Amniotic epithelial cell (primary cell): Measurements from ENCODE around the gene KLHL33.
"Not testable (repeated sequence)": the region's sequence is repeated elsewhere in the genome, so short reads cannot be mapped to it uniquely, and the experiment has no call there.

Source experiments
- DNase-seq: peaks from one replicate; pipeline ENCODE4 v3.0.0-alpha.2; 2010; ENCODE audit warnings: low read depth

Gene KLHL33

GRCh38 chr14:20454516-20455354 is 18.8 kb upstream of the KLHL33 start, which contains the start of the genes APEX1 and OSGEP:
Gene APEX1, plus strand, starts transcription at chr14:20455226. Its CDS starts 420 bp downstream, at chr14:20455646.
Gene OSGEP, minus strand, starts transcription at chr14:20454812. Its CDS starts 129 bp downstream, at chr14:20454683.
- peak; percentile 98 for DNase-seq

GRCh38 chr14:20452831-20453230 is 16.9 kb upstream of the KLHL33 start:
- not testable (repeated sequence) for DNase-seq

- no peak for DNase-seq
Observed at GRCh38 chr14:20446889-20447288, 10.9 kb upstream of the KLHL33 start.

- not testable (repeated sequence) for DNase-seq
Observed at GRCh38 chr14:20443650-20444049, 7.7 kb upstream of the KLHL33 start.

- DNase-seq, result no peak
Observed at GRCh38 chr14:20441461-20441860, 5.5 kb upstream of the KLHL33 start.

DNA sequence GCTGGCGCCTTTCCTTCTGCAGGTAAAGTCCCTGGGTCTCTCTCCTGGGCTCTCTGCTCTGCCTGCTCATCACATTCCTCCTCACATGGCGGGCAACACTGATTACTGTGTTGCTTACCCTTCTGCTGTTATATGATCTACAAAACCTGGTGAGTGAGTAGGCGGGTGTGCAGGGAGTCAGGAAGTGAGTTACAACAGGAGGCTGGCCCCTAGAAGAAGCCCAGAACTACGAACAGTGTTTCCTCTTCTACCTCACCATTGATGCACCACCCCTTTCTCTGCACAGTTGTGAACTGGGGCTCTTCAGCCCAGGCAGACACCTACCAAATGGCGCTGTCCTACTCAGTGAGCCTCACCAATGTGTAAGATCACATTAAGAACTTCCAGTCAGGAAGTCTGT is 4.9 kb upstream of the KLHL33 start:
- DNase-seq, result no peak

DNA sequence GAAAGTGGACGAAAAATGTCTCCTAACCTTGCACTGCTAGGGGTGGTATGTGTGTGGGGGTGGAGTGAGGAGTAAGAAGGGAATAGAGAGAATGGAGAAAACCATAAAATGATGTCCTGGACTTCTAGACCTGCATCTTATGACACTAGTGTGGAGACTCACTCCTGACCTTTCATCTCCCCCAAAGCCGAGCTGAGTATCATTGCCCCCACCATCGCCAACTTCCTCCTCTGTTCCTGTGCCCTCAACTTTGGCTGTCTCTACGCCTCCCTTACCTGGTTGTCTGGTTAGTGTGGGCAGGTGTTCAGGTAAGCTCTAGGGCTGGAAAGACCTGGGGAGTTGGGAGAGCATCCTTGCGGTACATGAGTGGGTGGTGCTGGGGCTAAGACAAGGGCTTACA is 4.5 kb upstream of the KLHL33 start:
- DNase-seq, result no peak

GRCh38 chr14:20438664-20439063 is 2.7 kb upstream of the KLHL33 start:
- no peak for DNase-seq

- peak; percentile 69 for DNase-seq
Observed at GRCh38 chr14:20436363-20436755, 393 bp upstream of the KLHL33 start.

- DNase-seq, result no peak
Observed at GRCh38 chr14:20434701-20435581, 1.0 kb downstream of the KLHL33 start.

- no peak for DNase-seq
Observed at GRCh38 chr14:20429801-20430669, 5.9 kb downstream of the KLHL33 start.

DNA sequence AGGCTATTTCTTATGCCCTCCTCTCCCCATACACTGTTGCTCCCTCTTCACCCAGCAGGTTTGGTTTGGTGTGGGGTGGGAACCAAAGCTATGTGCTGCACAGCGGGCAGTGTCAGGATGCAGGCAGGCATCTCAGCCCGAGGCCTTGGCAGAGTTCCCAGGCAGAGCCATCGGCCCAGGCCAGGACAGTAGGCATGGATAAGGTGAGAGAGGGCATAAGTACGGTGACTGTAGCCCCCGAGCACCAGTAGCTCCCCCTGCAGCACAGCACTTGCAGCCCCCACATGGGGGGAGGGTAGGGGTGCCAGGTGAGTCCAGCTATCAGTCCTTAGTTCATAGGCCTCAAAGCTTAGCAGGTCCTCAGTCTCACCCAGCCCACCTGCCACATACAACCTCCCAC is 7.2 kb downstream of the KLHL33 start:
- DNase-seq, result no peak

- DNase-seq, result no peak
Observed at GRCh38 chr14:20428010-20428365, 8.0 kb downstream of the KLHL33 start.

GRCh38 chr14:20427231-20428009 is 8.5 kb downstream of the KLHL33 start:
- peak; percentile 53 for DNase-seq

DNA sequence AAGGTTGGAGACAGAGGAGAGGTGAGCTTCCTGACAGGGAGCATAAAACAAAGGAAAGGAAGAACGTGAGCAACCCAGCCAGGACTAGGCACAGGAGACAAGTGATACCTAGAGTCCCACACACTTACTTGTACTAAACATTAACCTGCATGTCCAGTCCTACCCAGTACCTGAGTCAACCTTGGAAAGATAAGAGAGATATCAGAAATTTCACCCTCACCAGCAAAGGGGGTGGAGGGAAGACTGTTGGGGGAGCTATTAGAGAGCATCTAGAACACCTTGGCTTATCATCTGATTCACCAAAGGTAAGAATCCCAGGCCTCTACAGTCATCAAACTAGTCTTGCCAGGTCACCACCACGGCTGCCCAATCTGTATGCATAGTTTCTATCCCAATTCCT is 11.1 kb downstream of the KLHL33 start:
- no peak for DNase-seq

GRCh38 chr14:20422886-20423285 is 13.1 kb downstream of the KLHL33 start:
- no peak for DNase-seq

- DNase-seq, result no peak
Observed at GRCh38 chr14:20421267-20421666, 14.7 kb downstream of the KLHL33 start.

GRCh38 chr14:20419419-20419818 is 16.5 kb downstream of the KLHL33 start:
- no peak for DNase-seq

DNA sequence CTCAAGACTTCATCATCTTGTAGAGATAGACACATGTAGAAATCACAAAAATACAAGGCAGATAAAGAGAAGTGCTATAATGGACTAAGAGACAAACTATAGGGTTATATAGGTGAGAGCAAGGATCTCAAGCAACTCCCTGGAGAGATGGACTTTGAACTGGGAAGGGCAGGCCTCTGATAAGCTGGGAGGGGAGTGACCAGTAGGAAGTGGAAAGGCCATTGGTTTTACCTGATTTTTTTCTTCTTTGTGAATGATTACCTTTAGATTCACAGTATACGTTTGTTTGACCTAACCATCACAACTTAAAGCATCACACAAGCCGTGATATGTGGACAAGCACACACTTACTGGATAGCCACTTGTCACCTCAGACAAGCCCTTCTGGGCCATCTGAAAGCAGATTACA is 17.5 kb downstream of the KLHL33 start:
- DNase-seq, result no peak

DNA sequence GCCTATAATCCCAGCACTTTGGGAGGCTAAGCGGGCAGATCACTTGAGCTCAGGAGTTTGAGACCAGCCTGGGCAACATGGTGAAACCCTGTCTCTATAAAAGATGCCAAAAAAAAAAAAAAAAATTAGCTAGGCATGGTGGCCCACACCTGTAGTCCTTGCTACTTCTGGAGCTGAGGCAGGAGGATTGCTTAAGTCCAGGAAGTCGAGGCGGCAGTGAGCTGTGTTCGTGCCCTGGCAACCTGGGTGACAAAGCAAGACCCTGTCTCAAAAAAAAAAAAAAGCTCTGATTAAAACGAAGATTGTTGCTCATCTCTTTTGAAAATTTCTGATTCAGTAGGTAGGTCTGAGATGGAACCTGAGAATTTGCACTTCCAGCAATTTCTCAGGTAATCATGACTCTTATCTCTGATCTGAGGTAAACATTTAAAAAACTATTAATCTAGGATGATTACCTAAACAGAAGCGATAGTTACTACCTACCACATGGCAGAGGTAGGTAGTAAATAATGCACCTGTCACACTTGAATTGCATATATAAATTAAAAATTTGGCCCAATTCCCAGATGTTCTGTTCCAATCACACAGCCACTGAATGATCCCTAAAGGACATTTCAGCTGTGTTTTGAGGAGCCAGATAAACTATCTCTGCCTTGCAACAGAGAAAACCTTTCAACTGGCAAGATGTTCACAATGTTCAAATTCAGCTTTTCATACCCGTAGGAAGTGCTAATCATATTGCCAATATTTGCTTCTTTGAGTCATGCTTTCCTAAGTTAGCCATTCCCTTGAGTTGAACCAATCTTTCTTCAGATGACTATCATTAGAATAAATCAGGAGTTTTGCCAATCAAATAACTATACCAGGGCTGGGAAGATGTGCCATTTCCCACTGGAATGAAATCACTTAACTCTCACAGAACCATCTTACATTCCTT is 18.4 kb downstream of the KLHL33 start:
- DNase-seq, result no peak
